KOPT-K1 (cell line): Measurements from ENCODE around the gene IGF1R.

Experiments
- H3K27ac ChIP-seq: fragments of 200-600 bp; sonication (generic); 2 replicates; pipeline ENCODE4 v1.5.1; 2016; ENCODE audit warnings: antibody characterized with exemption, mild to moderate bottlenecking, low read depth, low read length; ENCODE audit not compliant: poor library complexity, severe bottlenecking
- H3K36me3 ChIP-seq: fragments of 200-600 bp; sonication (generic); 2 replicates; pipeline ENCODE4 v1.5.1; 2017; ENCODE audit warnings: antibody characterized with exemption, mild to moderate bottlenecking, low read length, moderate library complexity; ENCODE audit not compliant: insufficient read depth
- H3K9me3 ChIP-seq: fragments of 200-600 bp; sonication (generic); 2 replicates; pipeline ENCODE4 v1.5.1; 2017; ENCODE audit warnings: antibody characterized with exemption, low read length, mild to moderate bottlenecking; ENCODE audit not compliant: insufficient read depth, poor library complexity, severe bottlenecking

IGF1R gene

DNA sequence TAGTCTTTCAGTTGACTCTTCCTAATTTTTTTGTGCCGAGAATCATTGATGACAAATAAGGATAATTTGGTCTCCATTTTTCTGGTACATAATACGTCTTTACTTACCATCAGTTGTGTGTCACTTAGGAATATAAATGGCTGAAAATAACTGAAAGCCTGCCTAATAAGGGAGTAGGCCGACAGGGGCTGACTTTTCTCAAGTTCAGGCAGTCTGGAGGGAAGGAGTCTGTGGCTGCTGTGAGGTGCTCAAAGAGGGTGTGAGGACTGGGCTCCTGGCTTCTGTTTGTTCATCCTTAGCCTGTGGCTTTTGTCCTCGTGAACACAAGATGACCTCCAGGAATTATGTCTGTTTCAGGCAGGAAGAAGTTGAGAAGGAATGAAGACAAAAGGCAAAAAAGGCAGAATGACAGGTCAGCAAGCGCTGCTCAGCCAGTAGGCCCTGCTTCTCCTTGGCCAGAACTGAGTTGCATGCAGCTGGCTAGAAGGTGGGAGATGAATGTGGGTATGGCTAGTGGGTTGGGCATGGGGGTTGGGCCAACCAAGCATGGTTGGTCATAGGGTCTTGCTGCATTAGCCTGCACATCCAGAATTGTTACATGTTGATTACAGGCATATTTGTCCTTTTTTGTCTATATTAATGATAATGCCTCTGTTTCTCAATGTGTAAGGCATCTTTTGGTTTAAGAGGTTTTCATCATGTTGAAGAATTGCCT lies 29.2 kb downstream of the IGF1R start:
- no peaks in the 10 kb centered on the region for H3K36me3 ChIP-seq
- no peaks in the 10 kb centered on the region for H3K9me3 ChIP-seq
- H3K27ac ChIP-seq, result no peak overlapping the region

DNA sequence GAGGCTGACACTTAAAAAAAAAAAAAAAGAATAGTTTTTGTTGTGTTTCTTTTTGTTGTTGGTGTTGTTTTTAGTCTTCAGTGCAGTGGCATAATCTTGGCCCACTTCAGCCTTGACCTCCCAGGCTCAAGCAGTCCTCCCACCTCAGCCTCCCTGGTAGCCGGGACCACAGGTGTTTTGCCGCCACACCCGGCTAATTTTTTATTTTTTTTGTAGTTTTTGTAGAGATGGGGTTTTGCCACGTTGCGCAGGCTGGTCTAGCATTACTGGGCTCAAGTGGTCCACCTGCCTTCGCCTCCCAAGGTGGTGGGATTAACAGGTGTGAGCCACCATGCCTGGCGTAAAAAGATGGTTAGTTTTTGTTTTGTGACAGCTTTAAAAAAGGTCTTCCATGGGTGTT lies 30.1 kb downstream of the IGF1R start:
- no peak overlapping the region for H3K27ac ChIP-seq
- H3K36me3 ChIP-seq, result no peaks in the 10 kb centered on the region

DNA sequence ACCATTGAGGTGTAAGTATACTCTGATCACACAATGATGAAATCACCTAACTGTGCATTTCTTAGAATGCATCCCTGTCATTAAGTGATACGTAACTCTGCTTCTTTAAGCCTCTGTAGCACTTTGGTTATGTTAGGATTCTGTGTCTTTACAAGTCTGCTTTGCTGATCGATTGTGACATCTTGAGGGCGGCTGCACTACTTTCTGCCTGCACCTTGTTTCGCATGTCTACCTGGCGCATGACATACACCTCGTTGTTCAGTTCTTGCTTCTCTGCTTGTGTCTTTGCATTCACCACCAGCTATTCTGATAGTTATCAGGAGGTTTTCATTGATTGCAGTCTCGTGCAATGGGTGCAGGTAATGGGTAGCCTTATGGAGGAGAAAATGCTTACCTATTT lies 32.7 kb downstream of the IGF1R start:
- H3K9me3 ChIP-seq, result no peaks in the 10 kb centered on the region
- no peak overlapping the region for H3K27ac ChIP-seq
- no peaks in the 10 kb centered on the region for H3K36me3 ChIP-seq

More for the DNA sequence above, 30.1 kb downstream of the IGF1R start:
- H3K9me3 ChIP-seq, result no peaks in the 10 kb centered on the region

DNA sequence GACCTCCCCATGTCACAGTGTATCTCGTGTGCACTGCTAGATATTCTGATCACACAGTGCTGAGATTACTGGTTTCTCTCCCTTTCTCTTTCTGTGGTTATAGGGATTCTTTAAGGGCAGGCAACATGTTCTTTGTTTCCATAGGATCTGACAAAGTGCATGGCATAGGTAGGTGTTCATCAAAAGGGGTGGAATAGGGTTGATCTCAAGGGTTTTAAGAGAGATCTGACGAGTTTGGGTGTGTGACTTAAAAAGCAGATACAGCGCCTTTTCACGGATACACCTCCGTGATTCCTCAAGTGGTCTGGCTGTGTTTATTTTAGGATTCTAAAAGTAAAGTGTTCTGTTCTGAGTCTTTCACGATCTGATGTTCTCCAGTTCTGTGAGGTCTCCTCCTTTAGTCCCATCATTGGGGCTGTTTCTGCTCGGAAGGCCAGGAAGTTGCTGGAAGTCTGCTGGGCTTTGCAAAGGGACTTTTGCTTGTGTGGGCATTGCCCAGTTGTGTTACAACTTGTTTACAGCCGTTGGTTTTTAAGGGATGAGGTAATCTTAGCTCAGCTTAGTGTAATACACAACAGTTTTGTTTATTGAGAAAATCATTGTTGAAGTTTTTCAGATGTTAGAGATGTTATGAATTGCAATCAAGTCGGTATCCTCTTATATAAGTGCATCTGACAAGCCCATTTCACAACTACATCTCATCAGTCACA lies 34.8 kb downstream of the IGF1R start:
- H3K27ac ChIP-seq, result no peak overlapping the region
- no peaks in the 10 kb centered on the region for H3K9me3 ChIP-seq
- H3K36me3 ChIP-seq, result no peaks in the 10 kb centered on the region

DNA sequence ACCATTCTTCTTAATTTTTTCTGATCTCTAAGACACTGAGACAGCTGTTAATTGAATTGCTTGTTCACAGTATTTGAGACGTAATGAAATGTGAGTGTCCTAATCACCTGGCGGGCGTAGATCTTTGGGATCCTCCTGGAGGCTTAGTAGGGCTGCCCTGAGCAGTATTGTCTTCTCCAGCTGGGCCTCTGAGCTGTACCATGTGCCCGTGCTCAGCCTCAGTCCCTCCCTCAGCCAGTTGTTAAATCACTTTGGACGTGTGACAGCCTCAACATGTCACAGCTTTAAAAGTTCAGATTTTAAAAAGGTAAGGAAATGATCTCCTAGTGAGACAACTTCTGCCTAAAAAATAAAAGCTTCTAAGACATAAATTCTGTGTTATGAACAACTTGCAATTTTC lies 35.5 kb downstream of the IGF1R start:
- Histone ChIP-seq H3K27ac (no peak overlapping the region), H3K9me3 (no peaks in the 10 kb centered on the region), H3K36me3 (no peaks in the 10 kb centered on the region)

DNA sequence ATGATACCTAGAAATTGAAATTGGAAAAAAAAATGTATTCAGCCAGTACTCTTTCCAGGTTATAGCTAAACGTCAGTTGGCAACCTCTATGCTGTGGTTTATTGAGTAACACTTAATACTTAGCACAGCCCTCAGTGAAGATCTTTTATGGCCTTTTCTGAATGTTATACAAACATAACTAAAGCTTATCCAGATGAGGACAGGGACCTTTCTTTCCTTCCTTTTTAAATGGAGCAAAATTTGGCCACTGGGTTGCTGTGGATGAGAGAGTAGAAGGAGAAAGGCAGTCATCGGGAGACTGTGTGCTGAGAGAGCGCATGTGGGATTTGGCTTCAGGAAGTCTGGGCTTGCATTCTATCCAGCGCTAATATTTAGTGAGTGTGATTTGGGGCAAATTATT lies 36.1 kb downstream of the IGF1R start:
- Histone ChIP-seq H3K27ac (no peak overlapping the region), H3K36me3 (no peaks in the 10 kb centered on the region), H3K9me3 (no peaks in the 10 kb centered on the region)

DNA sequence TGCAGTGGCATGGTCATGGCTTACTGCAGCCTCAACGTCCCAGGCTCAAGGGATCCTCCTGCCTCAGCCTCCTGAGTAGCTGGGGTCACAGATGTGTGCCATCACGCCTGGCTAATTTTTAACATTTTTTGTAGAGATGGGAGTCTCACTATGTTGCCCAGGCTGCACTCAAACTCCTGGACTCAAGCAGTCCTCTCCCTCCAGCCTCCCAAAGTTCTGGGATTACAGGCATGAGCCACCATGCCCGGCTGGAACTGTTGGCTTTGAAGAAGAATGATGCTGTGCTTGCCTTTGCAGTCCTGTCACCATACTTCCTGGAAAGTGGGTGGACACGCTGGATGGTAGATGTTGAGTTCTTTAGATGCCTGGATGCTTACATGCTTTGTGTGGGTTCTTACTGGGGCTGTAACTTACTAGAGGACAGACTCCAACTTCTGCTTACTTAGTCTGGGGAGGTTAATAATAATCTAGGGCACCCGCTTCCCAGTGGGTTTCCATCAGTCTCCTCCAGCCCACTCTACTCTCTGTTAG lies 36.7 kb downstream of the IGF1R start:
- H3K36me3 ChIP-seq, result no peaks in the 10 kb centered on the region
- H3K27ac ChIP-seq, result no peak overlapping the region
- H3K9me3 ChIP-seq, result no peaks in the 10 kb centered on the region

DNA sequence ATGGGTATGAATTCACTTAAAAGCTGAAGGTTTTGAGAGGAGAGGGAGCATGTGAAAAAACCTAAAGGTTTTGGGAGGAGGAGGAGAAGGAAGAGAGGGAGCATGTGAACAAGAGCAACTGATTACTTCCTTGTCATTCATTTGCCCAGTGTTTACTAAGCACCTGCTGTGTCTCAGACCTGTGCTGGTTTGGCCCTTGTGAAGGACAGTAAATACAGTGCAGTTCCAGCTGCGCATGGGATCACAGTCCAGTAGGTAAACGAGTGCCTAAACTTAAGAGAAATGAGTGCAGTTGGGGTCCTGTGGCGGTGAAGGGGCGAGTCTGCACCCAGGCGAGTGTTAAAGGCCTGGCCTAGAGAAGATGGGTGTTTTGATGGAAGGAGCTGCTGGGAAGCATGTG lies 38.6 kb downstream of the IGF1R start:
- Histone ChIP-seq H3K27ac (no peak overlapping the region), H3K9me3 (no peaks in the 10 kb centered on the region), H3K36me3 (no peaks in the 10 kb centered on the region)

DNA sequence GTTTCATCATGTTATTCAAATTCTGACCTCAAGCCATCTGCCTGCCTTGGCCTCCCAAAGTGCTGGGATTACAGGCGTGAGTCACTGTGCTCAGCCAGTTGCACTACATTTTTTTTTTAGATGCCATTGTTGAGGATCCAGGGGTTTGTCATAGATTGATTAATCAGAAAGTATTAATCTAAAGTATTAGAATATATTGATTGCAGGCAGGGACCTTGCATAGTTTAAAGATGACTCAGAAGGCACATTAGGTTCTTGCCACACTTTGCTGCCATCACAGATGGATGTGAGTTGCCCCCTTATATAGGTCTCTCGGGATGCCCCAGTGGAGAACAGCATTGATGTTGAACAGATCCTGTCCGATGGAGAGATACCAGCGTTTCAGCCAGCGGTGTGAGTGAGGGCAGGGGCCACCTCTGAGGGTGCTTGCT lies 41.1 kb downstream of the IGF1R start:
- Histone ChIP-seq H3K27ac (no peak overlapping the region), H3K36me3 (no peaks in the 10 kb centered on the region), H3K9me3 (no peaks in the 10 kb centered on the region)

DNA sequence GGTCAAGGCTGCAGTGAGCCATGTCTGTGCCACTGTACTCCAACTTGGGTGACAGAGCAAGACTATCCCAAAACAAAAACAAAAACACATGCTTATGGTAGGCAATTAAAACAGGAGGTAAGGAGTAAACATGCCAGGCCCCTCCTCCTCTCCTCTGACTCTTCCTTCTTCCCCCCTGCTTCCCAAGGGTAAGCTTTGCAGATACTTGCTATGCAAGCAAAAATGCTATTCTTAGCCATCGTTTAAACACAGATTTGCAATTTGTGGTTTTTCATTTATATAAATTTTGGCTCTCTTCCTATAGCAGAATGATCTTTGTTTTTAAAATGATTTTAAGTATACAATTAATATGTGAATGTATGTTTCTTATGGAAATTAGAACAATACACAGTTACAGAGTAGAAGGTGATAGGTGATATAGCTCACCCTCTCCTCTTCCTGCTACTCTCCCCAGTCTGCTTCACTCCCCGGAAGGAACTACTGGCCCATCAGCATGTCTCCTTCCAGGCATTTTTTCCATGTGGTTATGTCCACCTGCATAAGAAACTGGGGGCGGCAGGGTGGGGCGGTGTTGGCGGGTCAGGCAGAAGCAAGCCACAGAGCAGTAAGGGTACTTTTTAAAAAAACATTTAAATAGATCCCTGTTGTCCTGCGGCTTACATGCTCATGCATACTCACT lies 42.1 kb downstream of the IGF1R start:
- H3K27ac ChIP-seq, result no peak overlapping the region
- H3K9me3 ChIP-seq, result no peaks in the 10 kb centered on the region

DNA sequence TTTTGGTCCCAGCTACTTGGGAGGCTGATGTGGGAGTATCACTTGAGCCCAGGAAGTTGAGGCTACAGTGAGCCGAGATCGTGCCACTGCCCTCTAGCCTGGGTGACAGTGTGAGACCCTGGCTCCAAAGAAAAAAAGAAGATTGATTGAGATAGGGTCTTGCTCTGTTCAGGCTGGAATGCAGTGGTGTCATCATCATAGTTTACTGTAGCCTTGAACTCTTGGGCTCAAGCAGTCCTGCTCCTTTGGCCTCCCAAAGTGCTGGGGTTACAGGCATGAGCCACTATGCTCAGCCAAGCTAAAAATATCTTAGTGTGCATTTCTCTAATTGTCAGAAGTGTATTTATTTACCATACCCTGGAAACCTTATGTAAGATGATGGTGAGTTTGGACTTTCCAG lies 43.9 kb downstream of the IGF1R start:
- Histone ChIP-seq H3K9me3 (no peaks in the 10 kb centered on the region), H3K36me3 (no peaks in the 10 kb centered on the region), H3K27ac (no peak overlapping the region)

More for the DNA sequence above, 42.1 kb downstream of the IGF1R start:
- H3K36me3 ChIP-seq, result no peaks in the 10 kb centered on the region

DNA sequence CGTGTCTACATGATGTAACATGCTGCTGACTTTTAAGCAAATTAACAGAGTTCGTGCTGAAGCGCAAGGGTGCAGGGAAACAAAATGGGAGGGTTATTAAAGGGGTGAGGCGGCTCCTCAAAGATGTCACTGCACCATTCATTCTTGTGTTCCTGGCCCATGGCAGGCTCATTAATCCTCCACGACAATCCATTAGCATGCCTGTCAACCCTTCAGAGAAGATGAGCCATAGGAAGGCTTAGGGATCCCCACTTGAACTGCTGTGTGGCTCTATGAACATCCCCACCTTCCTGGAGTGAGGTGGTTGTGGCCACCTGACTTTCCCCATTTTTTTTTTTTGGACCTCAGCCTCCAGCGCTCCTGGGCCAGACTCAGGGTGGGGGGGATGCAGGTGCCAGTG lies 45.8 kb downstream of the IGF1R start:
- no peak overlapping the region for H3K27ac ChIP-seq
- H3K9me3 ChIP-seq, result no peaks in the 10 kb centered on the region
- no peaks in the 10 kb centered on the region for H3K36me3 ChIP-seq

DNA sequence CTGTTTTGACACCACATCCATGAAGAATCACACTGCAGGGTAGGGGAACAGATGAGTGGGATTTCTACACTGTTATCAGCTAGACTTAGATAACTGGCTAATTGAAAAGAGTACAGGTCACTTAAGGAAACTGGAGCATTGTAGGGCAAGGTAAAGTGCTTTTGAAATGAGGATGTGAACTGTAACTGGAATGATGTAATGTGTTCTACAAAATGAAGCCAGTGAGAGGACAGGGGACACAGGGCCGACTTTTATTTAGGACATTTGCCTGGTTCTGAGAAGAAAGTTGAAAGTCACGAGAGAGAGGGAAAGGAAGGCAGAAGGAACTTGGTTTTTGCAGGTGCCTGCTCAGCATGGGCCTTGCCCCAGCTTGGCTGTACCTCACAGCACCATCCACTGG lies 50.5 kb downstream of the IGF1R start:
- Histone ChIP-seq H3K9me3 (no peaks in the 10 kb centered on the region), H3K36me3 (no peaks in the 10 kb centered on the region), H3K27ac (no peak overlapping the region)

DNA sequence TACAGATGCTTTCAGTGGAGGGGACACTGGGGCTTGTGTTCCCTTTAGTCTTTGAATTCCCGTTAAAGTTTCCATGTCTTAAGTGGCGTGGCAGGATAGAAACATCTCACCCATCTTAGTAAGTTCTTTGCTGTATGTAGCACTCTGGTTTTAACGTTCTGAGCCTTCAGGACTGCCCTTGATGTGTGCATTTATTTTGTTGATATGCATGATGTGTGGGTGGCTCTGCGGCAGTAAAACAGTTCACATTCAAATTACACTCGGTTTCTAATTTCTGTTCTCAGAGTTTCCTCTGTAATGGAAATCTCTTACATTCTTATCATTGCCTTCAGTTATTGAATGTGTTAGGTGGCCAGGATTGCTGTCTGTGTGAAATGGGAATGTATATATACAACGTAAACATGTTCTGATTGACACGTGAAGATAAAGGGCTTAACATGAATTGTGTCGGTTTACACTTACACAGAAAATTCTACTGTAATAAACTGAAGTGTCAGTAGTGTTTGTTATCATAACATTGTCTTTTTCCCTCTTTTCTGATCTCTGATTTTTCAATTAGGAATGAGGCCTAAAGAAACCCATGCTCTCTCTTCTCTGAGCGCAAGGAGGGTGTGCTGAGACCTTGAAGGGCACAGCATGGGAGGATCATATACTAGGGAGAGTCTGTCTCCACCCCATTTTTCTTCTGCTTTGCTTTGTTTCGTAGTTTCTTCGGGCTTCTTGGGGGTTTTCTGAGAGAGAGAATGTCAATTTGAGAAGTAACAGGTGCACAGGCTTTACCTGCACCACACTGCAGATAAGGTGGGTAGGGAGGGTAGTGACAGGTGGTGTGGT lies 51.5 kb downstream of the IGF1R start:
- Histone ChIP-seq H3K9me3 (no peaks in the 10 kb centered on the region), H3K27ac (no peak overlapping the region), H3K36me3 (no peaks in the 10 kb centered on the region)

DNA sequence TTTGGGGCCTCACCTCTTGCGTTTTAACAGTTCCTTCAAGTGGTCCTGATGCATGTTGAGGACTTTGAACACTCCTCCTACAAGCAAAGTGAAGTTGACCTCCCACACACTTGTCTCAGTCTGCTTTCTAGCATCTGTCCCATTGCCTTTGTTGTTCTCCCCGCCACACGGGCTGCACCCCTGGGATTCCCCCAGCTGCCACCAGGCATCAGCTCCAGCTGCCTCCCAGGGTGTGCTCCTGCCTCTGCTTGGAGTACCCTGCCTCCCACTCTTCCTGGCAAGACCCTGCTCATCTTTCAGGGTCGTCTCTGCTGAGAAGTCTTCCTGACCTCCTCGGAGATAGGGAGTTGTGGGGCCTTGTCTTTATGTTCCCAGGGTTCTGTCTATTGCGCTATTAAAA lies 52.2 kb downstream of the IGF1R start:
- H3K9me3 ChIP-seq, result no peaks in the 10 kb centered on the region
- no peak overlapping the region for H3K27ac ChIP-seq
- no peaks in the 10 kb centered on the region for H3K36me3 ChIP-seq
